Fibroblast of skin of abdomen (primary cell): ENCODE measurements around the gene ROCK2.
"Not testable (repeated sequence)": the region's sequence is repeated elsewhere in the genome, so short reads cannot be mapped to it uniquely, and the experiment has no call there.

Source experiments
- DNase-seq: peaks from one replicate; pipeline ENCODE4 v3.0.0-alpha.2; 2013

Gene ROCK2

DNA sequence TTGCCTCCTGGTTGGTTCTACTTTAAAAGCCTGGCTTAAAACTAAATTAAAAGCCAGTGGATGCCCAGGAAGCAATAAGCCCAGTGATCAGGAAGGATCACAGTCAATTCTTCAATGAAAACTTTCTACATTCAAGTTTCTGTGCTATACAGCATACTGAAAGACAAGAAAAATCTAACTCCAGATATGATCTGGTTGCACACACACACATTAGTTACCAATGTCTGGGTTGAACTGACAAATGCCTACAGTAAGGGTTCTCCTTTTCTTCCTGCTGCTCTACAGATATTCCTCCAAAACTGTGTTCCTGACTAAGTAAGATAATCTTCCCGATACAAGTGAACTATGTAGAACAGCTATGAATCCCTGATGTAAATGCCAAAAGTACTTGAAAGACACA, 81.3 kb downstream of the ROCK2 start:
- DNase-seq, result no peak

DNA sequence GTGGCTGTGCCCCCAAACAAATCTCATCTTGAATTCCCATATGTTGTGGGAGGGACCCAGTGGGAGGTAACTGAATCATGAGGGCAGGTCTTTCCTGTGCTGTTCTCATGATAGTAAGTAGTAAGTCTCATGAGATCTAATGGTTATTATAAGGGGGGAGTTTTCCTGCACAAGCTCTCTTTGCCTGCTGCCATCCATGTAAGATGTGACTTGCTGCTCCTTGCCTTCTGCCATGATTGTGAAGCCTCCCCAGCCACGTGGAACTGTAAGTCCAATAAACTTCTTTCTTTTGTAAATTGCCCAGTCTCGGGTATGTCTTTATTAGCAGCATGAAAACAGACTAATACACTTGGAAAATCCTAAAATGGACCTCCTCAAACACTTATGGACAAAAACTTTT, 82.0 kb downstream of the ROCK2 start:
- not testable (repeated sequence) for DNase-seq

DNA sequence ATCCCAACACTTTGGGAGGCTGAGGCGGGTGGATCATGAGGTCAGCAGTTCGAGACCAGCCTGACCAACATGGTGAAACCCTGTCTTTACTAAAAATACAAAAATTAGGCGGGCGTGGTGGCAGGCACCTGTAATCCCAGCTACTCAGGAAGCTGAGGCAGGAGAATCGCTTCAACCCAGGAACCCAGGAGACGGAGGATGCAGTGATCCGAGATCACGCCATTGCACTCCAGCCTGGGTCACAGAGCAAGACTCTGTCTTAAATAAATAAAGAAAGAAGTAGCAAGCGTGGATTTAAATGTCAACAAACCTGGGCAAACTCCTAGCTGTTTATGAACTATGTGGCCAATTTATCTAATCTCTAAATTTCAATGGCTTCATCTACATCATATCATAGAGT, 82.9 kb downstream of the ROCK2 start:
- DNase-seq, result not testable (repeated sequence)

DNA sequence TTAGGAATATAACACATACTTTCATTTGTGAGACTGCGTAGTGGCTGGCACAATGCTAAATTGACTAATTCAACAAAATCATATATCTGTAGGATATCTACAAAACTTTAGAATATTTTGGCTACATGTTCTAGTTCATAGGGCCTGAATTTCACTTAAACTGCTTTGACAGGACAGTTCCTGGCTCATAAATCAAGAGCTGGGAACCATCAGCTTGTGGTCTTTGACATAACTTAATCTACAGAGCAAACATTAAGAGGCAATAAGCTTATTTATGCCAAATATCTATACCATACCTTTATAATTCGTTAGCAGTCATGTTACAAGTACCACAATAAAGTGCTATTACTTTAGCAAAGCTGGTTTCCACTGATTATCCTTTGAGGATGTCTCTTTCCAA, 83.5 kb downstream of the ROCK2 start:
- peak; percentile 28 for DNase-seq

DNA sequence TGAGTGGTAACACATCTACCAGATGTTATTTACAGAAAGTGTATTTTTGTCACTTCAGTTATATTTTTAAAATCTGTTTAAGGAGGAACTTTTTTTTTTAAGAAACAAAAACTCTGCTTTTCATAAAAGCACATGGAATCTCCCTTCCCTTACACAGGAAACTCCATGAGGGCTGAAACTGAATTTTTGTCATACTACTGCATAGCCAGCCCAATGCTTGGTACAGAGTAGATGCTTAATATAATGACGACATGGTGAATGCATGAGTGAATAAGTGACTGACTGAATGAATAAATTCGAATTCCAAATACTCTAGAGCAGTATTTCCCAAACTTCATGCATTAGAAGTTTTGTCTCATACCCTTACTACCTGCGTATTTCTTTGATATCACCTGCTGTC, 86.5 kb downstream of the ROCK2 start:
- no peak for DNase-seq

DNA sequence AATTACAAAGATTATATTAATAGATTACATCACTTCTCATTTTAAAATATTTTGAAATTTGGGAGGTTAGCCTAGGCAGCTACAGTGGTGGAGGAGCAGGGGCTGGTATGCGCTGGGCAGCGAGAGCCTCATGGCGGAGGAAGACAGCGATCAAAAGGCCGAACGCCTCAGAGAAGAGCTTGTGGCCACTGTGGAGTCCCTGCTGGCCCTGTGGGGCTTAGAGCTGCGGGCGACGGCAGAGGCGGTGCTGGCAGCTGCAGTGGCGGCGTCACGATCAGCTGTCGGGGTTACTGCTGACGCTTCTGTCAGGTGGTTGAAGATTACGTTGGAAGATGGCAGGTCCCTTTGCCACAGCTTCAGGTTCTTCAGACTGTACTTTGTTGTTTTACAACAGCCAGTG, 87.4 kb downstream of the ROCK2 start:
- no peak for DNase-seq

DNA sequence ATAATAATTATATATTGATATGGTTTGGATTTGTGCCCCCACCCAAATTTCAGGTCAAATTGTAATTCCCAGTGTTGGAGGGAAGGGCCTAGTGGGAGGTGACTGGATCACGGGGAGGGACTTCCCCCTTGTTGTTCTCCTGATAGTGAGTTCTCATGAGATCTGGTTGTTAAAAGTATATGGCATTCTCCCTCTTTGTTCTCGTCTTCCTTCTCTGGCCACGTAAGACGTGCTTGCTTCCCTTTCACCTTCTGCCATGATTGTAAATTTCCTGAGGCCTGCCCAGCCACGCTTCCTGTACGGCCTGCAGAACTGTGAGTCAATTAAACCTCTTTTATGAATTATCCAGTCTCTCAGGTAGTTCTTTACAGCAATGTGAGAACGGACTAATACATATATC, 88.3 kb downstream of the ROCK2 start:
- no peak for DNase-seq

DNA sequence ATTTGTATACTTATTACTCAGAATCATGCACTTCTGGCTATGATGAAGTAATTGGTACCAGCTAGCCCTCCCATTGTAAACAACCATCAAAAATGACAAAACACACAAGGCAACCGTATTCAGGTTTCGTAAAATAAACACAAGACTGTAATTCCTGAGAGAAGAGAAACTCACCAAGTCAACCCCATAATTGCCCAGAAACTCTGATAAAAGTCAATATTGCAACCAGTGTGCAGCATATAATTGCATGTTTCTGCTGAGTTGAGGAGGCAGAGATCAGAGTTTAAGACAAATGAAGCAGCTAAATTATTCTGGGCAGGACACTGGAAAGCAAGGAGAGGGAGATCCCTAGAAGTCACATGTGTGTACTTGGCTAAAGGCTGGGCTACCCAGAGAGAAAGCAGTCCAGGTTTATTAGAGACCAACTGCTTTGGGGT, 90.3 kb downstream of the ROCK2 start:
- DNase-seq, result no peak

DNA sequence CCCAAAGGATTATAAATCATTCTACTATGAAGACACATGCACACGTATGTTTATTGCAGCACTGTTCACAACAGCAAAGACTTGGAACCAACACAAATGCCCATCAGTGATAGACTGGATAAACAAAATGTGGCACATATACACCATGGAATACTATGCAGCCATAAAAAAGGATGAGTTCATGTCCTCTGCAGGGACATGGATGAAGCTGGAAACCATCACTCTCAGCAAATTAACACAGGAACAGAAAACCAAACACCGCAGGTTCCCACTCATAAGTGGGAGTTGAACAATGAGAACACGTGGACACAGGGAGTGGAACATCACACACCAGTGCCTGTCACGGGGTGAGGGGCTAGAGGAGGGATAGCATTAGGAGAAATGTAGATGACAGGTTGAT, 92.0 kb downstream of the ROCK2 start:
- not testable (repeated sequence) for DNase-seq

DNA sequence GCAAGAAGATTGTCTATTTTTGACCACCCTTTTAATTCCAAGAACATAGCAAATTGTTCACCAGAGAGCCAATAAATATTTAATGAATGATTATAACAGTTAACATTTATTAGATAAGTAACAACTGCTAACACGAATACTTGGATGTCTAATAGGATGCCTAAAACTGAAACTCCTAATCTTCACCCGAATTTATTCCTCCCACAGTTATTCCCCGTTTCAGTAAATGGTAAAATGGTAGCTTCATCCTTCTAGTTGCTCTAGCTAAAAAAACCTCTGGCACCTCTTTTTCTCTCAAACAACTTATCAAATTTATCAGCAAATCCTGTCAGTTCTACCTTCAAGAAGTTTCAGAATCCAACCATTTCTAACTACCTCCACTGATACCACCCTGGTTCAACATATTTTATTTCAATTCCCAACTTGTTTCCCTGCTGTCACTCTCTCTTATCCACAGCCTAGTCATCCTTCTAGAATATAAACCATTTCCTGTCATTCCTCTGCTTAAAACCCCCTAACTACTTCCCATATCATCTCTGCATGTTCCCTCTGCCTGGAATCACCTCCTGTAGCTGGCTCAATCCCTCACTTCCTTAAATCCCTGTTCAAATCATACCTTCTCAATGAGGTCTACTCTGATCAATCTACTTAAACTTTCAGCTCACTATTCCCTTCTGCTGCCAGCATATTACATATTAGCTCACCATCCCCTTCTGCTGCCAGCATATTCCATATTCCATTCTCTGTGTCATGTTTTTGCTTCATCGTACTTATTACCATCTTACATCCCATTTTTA, 93.8 kb downstream of the ROCK2 start:
- peak; percentile 22 for DNase-seq

DNA sequence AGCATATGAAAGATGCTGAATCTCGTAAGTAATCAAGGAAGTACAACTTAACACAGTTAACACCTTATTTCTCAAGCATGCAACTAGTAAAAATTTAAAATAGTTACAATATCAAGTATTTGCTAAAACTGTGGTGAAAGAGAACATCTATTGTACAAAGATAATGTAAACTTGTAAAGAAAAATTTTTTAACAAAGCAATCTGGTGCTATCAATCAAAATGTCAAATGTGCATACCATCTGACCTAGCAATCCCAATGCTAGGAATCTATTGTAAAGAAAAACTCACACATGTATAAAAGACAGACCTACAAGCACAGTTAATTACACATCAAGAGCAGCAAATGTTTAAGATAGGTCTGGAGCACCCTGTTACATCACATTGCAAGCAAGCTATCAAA, 99.1 kb downstream of the ROCK2 start:
- DNase-seq, result peak; percentile 14

DNA sequence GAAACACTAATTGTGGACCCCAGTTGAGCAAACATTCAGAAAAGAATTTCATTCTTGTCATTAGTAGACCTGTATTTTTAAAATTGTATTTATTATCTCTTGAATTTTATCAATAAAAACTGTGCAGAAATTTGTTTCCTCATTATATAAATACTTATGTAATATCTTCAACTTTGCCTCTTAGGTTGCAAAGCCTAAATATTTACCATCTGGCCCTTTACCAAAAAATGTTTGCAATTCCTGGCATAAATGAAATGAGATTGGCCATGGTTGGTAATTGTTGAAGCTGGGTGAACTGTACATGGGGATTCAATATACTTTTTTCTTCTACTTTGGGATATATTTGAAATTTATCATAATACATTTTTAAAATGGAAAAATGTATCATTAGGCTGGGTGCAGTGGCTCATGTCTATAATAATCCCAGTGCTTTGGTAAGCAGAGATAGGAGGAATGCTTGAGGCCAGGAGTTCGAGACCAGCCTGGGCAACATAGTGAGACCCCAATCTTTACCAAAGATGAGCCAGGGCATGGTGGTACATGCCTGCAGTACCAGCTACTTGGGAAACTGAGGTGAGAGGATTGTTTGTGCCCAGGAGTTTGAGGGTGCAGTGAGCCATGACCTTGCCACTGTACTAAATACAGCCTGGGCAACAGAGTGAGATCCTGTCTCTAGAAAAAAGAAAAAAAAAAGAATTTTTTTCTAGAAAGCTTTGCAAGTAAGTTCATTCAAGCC, 100.2 kb downstream of the ROCK2 start:
- DNase-seq, result no peak

DNA sequence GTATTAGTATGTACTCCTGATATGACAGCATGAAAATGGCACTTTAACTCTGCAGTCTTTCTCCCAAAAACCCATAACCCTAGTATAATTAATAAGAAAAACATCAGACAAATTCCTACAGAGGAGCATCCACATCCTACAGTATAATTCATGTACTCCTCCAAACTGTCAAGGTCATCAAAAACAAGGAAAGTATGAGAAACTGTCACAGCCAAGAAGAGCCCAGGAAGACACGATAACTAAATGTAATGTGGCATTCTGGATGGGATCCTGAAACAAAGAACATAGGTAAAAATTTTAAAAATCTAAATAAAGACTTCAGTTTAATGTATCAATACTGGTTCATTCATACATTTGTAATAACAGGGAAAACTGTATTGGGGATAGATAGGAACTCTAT, 100.9 kb downstream of the ROCK2 start:
- DNase-seq, result no peak

DNA sequence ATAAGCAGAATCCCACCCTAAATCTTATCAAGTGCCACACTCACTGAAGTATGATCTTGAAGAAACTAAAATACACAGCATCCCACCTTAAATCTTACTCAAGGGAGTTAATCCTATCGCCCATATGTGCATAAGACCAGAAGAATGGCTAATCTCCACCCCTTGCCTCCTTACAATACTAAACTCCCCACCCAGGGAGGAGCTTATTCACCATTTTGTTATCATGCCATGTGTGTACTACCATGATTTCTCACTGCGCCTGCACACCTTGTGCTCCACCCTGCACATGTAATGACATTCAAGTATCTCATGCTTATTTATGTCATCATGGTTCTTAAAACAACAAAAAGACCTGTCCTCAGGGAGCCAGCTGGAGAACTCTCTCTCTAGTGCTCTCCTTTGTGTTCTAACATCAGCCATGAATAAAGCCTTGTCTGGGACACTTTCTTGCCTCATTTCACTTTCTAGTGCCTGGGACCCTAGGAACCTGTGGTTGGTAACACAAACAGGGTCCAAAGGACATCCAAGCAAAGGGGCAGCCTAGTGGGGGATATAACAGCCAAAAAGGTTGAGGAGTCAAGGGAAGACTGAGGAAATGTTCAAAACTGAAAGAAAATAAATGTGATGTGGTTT, 101.8 kb downstream of the ROCK2 start:
- no peak for DNase-seq

DNA sequence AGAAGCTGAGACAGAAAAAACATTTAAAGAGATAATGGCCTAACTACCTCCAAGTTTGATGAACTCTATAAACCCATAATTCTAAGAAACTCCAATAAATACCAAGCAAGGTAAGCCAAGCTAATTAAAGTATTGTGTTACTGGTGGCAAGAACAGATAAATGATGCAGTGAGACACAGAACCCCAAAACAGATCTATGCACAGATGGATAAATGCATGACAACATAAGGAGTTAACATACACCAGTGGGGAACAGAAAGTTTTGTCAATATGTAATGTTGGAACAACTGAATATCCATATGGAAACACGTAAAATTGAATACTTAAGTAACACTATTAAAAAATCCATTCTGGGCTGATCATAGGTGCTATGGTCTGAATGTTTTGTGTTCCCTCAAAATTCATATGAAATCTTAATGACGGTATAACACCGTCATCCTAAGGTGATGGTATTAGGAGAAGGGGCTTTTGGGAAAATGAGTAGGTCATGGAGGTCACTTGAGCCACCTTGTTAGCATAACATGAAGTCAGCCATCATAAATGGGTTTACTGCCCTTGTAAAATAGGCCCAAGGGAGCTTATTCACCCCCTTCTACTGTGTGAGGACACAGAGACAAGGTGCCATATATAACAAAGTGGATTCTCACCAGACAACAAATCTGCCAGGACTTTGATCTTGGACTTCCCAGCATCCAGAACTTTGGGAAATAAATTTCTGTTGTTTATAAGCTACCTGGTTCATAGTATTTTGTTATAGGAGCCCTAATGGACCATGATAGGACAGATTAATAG, 102.8 kb downstream of the ROCK2 start:
- no peak for DNase-seq

DNA sequence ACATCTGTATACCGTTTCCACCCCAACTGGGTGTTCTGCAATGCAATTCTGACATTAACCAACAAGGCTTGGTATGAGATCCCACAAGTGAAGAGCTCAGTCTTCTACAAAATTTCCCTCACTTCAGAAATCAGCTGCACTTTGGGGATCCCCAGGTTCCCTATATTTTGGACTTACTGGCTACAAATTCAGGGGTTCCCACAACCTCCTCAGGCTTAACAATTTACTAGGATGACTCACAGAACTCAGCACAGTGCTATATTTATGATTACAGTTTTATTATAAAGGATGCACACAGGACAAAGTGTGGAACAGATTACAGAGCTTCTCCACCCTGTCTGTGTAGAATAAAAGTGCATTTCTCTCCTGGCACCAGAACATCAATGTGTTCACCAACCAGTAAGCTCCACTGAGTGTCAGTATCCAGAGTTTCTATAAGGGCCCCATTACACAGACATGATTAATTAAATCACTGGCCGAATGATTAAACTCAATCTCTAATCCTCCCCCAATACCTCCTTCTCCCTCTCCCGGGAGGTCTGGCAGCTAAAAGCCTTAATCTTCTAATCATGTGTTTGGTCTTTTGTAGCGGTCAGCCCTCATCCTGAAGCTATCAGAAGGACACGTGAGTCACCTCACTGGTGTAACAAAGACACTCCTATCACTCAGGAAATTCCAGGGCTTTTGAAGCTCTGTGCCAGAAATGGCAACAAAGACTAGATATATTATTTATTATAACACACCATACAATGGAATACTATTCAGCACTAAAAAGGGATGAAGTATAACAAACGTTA, 104.6 kb downstream of the ROCK2 start:
- no peak for DNase-seq

DNA sequence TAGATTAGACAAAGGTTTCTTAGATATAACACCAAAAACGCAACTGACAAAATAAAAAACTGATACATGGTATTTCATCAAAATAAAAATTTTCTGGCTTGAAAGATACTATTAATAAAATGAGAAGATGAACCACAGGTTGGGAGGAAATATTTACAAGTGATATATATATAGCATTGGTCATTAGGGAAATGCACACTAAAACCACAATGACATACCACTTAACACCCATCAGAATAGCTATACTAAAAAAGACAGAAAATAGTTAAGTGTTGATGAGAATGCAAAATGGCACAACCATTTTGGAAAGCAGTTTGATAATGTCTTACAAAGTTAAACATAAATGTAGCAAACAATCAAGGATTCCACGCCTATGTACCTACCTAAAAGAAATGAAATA, 105.3 kb downstream of the ROCK2 start:
- no peak for DNase-seq

DNA sequence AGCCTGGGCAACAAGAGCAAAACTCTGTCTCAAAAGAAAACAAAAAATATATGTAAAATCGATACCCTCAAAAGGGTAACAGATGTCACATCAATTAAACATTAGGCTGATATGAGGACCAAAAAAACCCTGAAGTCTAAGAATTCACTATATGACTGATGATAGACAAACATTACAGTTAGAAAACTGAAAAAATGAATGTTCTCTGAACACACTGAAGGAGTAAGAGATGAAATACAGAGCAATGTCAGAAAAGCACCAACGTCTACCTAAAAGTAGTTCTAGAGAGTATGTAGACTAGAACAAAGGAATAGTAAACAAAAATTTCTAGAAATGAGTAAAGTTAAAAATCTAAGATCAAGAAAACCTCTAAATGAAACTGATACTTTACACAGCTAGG, 107.3 kb downstream of the ROCK2 start:
- DNase-seq, result no peak

DNA sequence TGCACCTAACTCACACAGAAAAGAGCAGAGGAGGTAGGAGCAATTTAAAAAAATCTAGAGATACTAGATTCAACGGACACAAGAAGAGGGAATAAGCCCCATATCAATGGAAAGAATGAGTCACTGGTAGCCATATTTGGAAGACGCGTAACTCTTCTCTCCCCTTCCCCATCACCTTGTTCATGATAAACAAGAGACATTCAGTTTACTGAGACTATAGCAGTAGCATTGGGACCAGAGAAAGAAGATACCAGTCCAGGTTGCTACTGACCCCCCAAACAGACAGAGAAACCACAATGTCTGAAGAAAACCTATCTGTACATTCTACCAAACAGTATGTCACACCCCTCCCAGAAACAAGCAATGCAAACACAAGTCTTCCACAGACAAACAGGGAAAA, 108.1 kb downstream of the ROCK2 start:
- DNase-seq, result no peak

DNA sequence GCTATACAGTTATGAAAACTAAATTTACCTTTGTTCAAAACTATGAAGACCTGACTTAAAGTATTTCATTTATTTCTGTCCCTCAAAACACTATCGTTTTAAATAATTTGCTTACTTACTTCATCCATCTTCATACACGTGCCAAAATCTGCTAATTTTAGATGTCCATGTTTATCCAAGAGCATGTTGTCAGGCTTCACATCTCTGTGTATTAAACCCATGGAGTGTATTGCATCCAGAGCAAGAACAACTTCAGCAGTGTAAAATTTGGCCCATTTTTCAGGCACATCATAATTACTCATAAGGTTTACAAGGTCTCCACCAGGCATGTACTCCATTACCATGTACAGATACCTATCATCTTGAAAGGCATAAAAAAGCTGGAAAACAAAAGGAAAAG, 108.9 kb downstream of the ROCK2 start:
- no peak for DNase-seq

DNA sequence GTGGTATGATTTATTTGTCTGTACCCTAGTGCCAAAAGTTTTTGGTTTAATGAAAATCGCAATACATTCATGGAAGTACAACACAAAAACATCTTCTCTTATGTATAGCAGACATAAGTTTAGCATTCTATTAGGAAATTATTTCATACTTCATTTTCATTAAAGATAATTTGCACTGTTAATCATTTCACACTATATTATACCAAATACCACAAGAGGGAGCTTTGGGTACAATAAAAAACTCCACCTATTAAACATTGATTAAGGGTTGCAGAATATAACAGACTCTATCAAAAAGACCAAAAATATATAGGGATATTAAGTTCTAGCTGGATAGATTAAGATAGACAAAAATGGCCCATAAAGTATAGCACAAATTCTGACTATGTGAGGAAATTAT, 110.1 kb downstream of the ROCK2 start:
- DNase-seq, result peak; percentile 16

DNA sequence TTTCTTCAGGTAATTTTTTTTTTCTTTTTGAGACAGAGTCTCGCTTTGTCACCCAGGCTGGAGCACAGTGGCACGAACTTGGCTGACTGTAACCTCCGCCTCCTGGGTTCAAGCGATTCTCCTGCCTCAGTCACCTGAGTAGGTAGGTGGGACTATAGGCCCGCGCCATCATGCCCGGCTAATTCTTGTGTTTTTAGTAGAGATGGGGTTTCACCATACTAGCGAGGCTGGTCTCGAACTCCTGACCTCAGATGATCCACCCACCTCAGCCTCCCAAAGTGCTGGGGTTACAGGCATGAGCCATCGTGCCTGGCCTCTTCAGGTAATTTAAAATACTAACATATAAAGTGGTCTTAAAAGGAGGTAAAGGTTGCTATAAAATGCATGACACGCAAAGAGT, 113.2 kb downstream of the ROCK2 start:
- not testable (repeated sequence) for DNase-seq
